KMS-11 (cell line): ENCODE results near the gene SPTB.

Experiments used
- H2AFZ ChIP-seq: fragments of 200-600 bp; sonication (generic); 2 replicates; pipeline ENCODE4 v1.6.1; 2016; ENCODE audit warnings: antibody characterized with exemption, mixed run types, low read depth
- H3K27ac ChIP-seq: fragments of 200-600 bp; sonication (generic); 2 replicates; pipeline ENCODE4 v1.6.1; 2016; ENCODE audit warnings: mild to moderate bottlenecking, mixed run types
- H3K27me3 ChIP-seq: fragments of 200-600 bp; sonication (generic); 2 replicates; pipeline ENCODE4 v1.6.1; 2017; ENCODE audit warnings: mild to moderate bottlenecking, low read depth, mixed run types, moderate library complexity; ENCODE audit not compliant: insufficient read depth
- H3K36me3 ChIP-seq: fragments of 200-600 bp; sonication (generic); 2 replicates; pipeline ENCODE4 v1.6.1; 2017; ENCODE audit warnings: mild to moderate bottlenecking, mixed run types; ENCODE audit not compliant: insufficient read depth
- H3K4me1 ChIP-seq: fragments of 200-600 bp; sonication (generic); 2 replicates; pipeline ENCODE4 v1.6.1; 2016; ENCODE audit warnings: mild to moderate bottlenecking, low read depth, mixed run types; ENCODE audit not compliant: poor library complexity, severe bottlenecking
- H3K4me2 ChIP-seq: fragments of 200-600 bp; sonication (generic); 2 replicates; pipeline ENCODE4 v1.7.0; 2016; ENCODE audit warnings: mild to moderate bottlenecking, mixed run types
- H3K4me3 ChIP-seq: fragments of 200-600 bp; sonication (generic); IDR thresholded peaks from 2 replicates; pipeline ENCODE4 v1.6.1; 2017; ENCODE audit warnings: low read depth, low read length, mixed read lengths; ENCODE audit not compliant: insufficient read depth
- H3K79me2 ChIP-seq: fragments of 200-600 bp; sonication (generic); 2 replicates; pipeline ENCODE4 v1.6.1; 2016; ENCODE audit warnings: low read depth, mixed run types; ENCODE audit not compliant: insufficient read depth
- H3K9ac ChIP-seq: fragments of 200-600 bp; sonication (generic); 2 replicates; pipeline ENCODE4 v1.6.1; 2016; ENCODE audit warnings: mild to moderate bottlenecking, mixed run types
- H4K20me1 ChIP-seq: fragments of 200-600 bp; sonication (generic); 2 replicates; pipeline ENCODE4 v1.6.1; 2016; ENCODE audit warnings: mild to moderate bottlenecking, mixed run types; ENCODE audit not compliant: insufficient read depth
- CTCF ChIP-seq: fragments of 200-600 bp; sonication (generic); conservative IDR thresholded peaks from 2 replicates; pipeline ENCODE4 v1.6.1; 2017; ENCODE audit warnings: low read depth, mild to moderate bottlenecking, antibody characterized with exemption, low read length, moderate library complexity, mixed read lengths

Gene SPTB

GRCh38 chr14:64766430-64767151 lies 113.1 kb downstream of the SPTB start:
- Histone ChIP-seq H4K20me1 (no peaks in the 10 kb centered on the region), H2AFZ (no peak overlapping the region), H3K36me3 (no peaks in the 10 kb centered on the region), H3K4me2 (no peak overlapping the region), H3K79me2 (no peaks in the 10 kb centered on the region), H3K4me3 (no peak overlapping the region), H3K27me3 (no peaks in the 10 kb centered on the region), H3K27ac (no peak overlapping the region), H3K4me1 (peaks cover 4% of the 10 kb centered on the region), H3K9ac (no peak overlapping the region)
- no peak for TF ChIP-seq CTCF

- Histone ChIP-seq H4K20me1 (no peaks in the 10 kb centered on the region), H3K4me1 (peaks cover 4% of the 10 kb centered on the region), H3K36me3 (no peaks in the 10 kb centered on the region), H3K27me3 (no peaks in the 10 kb centered on the region), H3K4me3 (no peak overlapping the region), H3K4me2 (no peak overlapping the region), H2AFZ (no peak overlapping the region), H3K9ac (no peak overlapping the region), H3K27ac (no peak overlapping the region), H3K79me2 (no peaks in the 10 kb centered on the region)
- no peak for TF ChIP-seq CTCF
Observed at GRCh38 chr14:64765740-64766302, 113.9 kb downstream of the SPTB start.

GRCh38 chr14:64764641-64765520 lies 114.8 kb downstream of the SPTB start:
- Histone ChIP-seq H3K4me1 (peaks cover 4% of the 10 kb centered on the region), H3K4me2 (no peak overlapping the region), H4K20me1 (no peaks in the 10 kb centered on the region), H3K9ac (no peak overlapping the region), H2AFZ (peak overlapping the region; percentile 49), H3K36me3 (no peaks in the 10 kb centered on the region), H3K4me3 (no peak overlapping the region), H3K27me3 (no peaks in the 10 kb centered on the region), H3K79me2 (no peaks in the 10 kb centered on the region), H3K27ac (no peak overlapping the region)
- peak; percentile 66 for TF ChIP-seq CTCF

- Histone ChIP-seq H3K4me2 (no peak overlapping the region), H4K20me1 (no peaks in the 10 kb centered on the region), H3K4me1 (peaks cover 4% of the 10 kb centered on the region), H3K27me3 (no peaks in the 10 kb centered on the region), H3K36me3 (no peaks in the 10 kb centered on the region), H3K9ac (no peak overlapping the region), H3K27ac (no peak overlapping the region), H3K4me3 (no peak overlapping the region), H2AFZ (peak overlapping the region; percentile 49), H3K79me2 (no peaks in the 10 kb centered on the region)
- TF ChIP-seq CTCF, result no peak
Observed at GRCh38 chr14:64763801-64764621, 115.7 kb downstream of the SPTB start.
